Thyroid gland (tissue), 4 donors: ENCODE data around the gene SNIP1.

ENCODE experiments used
- CTCF ChIP-seq, 6 experiments: fragments of 200-600 bp in 3 of 6; fragments of 450-650 bp in 3 of 6; sonication (generic) in 3 of 6; IDR thresholded peaks; one replicate each; pipeline ENCODE4 v1.5.1; 2016 to 2019; ENCODE audit warnings: antibody characterized with exemption in 6 of 6, mild to moderate bottlenecking in 2 of 6, inconsistent platforms in 1 of 6, moderate library complexity in 1 of 6
- POLR2A ChIP-seq, 2 donors: fragments of 450-650 bp; IDR thresholded peaks; one replicate each; pipeline ENCODE4 v1.6.1; 2017; ENCODE audit warnings: antibody characterized with exemption in 2 of 2, mild to moderate bottlenecking in 2 of 2, moderate library complexity in 1 of 2

GRCh38 chr1:37575692-37576091 is 21.6 kb upstream of the SNIP1 start:
- TF ChIP-seq CTCF (IDR thresholded peaks at IDR 0.05) (no peak), POLR2A (IDR thresholded peaks at IDR 0.05) (no peak)
